22Rv1 (cell line): ENCODE results near the gene HSBP1L1.

Experiments
- H3K27ac ChIP-seq: fragments of 450-650 bp; 2 replicates; pipeline ENCODE4 v1.5.1; 2017
- CTCF ChIP-seq: fragments of 450-650 bp; IDR thresholded peaks from 2 replicates; pipeline ENCODE4 v1.5.1; 2017; ENCODE audit warnings: mild to moderate bottlenecking
- ZFX ChIP-seq: fragments of 450-650 bp; IDR thresholded peaks from 2 replicates; pipeline ENCODE4 v1.6.1; 2017; ENCODE audit warnings: antibody characterized with exemption, borderline replicate concordance

HSBP1L1 gene

GRCh38 chr18:79964330-79965118, at the start of gene HSBP1L1:
Gene HSBP1L1 (plus strand): TSS chr18:79964643. CDS start chr18:79964736, 93 bp downstream.
- peak within 1 kb of the TSS; percentile 84 for H3K27ac ChIP-seq
- peak; percentile 54 for TF ChIP-seq CTCF
- no peak for TF ChIP-seq ZFX

- H3K27ac ChIP-seq: no peak overlapping the region
- TF ChIP-seq ZFX (no peak), CTCF (no peak)
These were observed 49.0 kb upstream of the HSBP1L1 start for GRCh38 chr18:79915161-79916127.

- TF ChIP-seq ZFX (no peak), CTCF (no peak)
- no peak overlapping the region for H3K27ac ChIP-seq
These were observed 48.3 kb upstream of the HSBP1L1 start for GRCh38 chr18:79916128-79916494.

- no peak overlapping the region for H3K27ac ChIP-seq
- TF ChIP-seq CTCF: no peak
- no peak for TF ChIP-seq ZFX
These were observed 47.8 kb upstream of the HSBP1L1 start for GRCh38 chr18:79916546-79917168.

GRCh38 chr18:79917169-79917852, 47.1 kb upstream of the HSBP1L1 start:
- TF ChIP-seq ZFX: no peak
- TF ChIP-seq CTCF: no peak

GRCh38 chr18:79917853-79918614, 46.4 kb upstream of the HSBP1L1 start:
- no peak overlapping the region for H3K27ac ChIP-seq
- no peak for TF ChIP-seq CTCF
- TF ChIP-seq ZFX: no peak

More at GRCh38 chr18:79917169-79917852, 47.1 kb upstream of the HSBP1L1 start:
- H3K27ac ChIP-seq: no peak overlapping the region
